Activated T-helper 1 cell treated with anti-CD3 and anti-CD28 coated beads, Interleukin-2, amount 50 U/mL, for 16 hours (primary cell): ENCODE data around the gene CCDC88B.

Experiments
- DNase-seq, 2 donors: peaks; one replicate each; pipeline ENCODE4 v3.0.0-alpha.2; 2020; ENCODE audit warnings: low read depth in 1 of 2, low spot score in 1 of 2

CCDC88B gene

DNA sequence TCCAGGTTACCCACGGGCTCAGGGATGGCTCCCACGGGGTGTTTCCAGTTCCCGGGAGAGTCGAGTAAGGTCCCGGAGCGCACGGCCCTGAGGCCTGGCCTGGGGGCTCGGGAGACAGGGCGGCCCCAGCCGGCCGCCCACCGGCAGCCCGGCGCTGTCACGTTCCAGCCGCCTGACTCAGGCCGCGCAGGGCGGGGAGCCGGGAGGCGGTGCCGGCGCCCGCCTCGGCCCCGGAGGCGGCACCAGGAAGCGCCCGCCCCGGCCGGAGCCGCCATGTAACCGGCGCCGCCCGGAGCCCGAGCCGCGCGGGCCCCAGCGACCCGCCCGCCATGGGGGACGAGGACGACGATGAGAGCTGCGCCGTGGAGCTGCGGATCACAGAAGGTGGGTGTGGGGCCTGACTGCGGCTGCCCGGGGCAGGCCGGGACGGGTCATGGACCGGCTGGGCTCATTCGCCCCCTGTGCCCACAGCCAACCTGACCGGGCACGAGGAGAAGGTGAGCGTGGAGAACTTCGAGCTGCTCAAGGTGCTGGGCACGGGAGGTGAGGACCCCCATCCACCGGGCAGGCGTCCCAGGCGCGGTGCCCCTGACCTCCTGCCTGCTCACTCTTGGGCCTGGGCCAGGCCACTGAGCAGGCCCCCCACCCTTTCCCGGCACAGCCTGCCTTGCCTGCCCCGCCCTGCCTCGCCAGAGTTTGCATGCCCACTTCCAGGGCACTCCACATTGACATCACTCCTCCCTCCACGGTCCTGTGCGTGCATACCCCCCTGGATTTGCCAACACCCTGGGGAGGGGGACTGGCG, 19.1 kb downstream of the CCDC88B start, which contains the start of gene RPS6KA4:
RPS6KA4 (plus strand) TSS at position 256 of the 805 bp plus-strand sequence; CDS start at position 330, 74 bp downstream.
- DNase-seq, result no peak

DNA sequence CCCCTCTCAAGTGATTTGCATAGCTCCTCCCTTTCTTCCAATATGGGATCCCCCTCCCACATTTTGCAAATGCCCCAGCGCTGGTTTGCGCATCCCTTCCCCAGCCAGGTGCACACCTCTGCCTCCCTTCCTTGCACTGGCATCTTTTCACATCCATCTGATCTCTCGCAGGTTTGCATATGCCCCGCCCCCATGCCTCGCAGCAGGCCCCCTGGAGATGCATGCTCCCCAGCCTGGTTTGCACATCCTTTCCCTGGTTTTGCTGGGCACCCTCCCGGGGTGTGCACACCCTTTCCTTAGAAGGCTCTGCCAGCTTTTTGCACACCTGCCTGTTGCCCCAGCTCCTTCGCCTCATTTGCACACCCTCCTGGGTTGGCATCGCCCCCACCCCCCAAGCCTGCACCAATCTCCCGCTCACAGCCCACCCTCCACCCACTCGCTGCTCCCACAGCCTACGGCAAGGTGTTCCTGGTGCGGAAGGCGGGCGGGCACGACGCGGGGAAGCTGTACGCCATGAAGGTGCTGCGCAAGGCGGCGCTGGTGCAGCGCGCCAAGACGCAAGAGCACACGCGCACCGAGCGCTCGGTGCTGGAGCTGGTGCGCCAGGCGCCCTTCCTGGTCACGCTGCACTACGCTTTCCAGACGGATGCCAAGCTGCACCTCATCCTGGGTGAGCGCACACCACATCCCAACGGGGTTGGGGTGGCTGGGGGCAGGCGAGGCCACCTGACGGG, 19.9 kb downstream of the CCDC88B start:
- no peak for DNase-seq

DNA sequence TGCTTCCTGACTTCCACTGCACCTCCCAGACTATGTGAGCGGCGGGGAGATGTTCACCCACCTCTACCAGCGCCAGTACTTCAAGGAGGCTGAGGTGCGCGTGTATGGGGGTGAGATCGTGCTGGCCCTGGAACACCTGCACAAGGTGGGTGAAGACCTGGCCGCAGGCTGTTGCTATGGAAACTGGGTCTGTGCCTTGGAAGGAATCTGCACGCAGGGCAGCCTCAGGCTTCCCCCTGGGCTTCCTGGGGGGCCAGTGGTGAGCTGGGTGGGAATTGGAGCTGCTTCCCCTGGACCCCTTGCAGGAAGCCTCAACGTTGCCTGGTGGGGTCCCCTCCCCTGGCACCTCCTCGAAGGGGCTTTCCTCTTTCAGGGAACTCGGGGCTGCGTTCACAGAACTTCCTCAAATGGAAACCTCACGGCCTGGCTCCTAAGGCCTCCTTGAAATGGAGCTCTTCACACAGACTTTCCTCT, 20.5 kb downstream of the CCDC88B start:
- DNase-seq, result no peak

DNA sequence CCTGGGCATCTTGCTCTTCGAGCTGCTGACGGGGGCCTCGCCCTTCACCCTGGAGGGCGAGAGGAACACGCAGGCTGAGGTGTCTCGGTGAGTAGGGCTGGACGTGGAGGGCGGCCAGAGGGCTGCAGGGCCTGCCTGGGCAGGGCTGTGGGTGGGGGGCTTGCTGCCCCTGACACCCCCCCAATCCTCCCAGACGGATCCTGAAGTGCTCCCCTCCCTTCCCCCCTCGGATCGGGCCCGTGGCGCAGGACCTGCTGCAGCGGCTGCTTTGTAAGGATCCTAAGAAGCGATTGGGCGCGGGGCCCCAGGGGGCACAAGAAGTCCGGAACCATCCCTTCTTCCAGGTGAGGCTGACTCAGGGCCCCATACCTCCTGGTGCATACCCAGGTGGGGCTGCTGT, 21.7 kb downstream of the CCDC88B start:
- DNase-seq, result no peak

DNA sequence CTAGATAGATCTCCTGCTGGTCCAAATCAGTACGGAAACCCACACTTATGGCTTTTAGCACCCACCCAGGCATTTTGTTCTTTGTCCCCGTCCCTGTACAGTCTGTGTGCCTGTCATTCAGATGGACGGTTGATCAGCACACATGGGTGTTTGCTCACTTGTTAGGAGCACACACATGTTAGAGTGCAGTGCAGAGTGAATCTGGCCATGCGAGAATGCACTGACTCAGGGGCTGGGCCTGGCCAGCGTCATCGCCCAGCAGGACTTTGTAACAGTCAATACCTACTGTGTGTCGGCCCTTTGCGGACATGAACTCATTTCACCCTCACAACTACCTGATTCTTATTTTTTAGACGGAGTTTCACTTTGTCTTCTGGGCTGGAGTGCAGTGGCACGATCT, 22.3 kb downstream of the CCDC88B start:
- no peak for DNase-seq

DNA sequence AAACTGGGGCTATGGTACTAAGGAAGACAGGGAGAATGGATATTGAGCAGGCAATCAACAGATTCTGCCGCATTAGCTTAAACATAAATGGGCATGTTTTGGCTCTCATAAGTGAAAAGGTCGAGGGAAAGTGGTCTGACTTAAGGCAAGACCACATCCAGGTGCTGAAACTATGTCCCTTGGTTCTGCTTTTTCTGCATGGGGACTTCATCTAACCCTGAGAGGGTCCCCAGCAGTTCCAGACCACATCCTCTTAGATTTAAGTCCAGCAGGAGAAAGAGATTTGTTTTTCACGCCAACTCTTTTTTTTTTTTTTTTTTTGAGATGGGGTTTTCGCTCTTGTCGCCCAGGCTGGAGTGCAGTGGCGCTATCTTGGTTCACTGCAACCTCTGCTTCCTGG, 24.4 kb downstream of the CCDC88B start:
- DNase-seq, result no peak

DNA sequence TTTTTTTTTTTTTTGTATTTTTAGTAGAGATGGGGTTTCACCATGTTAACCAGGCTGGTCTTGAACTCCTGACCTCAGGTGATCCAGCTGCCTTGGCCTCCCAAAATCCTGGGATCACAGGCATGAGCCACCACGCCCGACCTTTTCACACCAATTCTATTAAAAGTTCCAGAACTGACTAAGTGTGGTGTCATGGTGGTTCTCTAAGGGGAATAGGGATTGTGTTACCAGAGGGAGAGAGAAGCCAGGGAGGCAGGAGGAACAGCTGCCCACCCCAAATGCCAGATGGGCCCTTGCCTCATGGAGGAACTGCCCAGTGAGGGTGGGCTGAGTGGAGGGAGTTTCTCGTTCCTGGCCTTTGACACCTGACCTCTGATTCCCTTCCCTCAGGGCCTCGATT, 24.9 kb downstream of the CCDC88B start:
- DNase-seq, result no peak

DNA sequence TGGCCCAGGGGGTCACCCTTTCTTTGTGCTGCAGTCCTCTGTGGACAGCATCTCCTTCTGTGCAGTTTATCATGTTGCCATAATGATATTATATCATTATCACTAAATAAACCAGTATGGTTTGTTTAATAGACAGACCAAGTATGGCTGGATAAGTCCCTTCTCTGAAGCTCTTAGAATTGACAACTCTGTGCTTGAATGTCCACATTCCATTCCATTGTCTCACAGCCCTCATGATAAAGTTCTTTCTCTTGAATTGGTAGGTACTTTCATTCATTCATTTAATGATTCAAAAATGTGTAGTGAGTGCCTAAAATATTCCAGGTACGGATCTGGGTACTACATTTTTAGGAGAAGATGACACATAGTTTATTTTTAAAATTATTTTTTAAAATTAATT, 26.7 kb downstream of the CCDC88B start:
- DNase-seq, result no peak

DNA sequence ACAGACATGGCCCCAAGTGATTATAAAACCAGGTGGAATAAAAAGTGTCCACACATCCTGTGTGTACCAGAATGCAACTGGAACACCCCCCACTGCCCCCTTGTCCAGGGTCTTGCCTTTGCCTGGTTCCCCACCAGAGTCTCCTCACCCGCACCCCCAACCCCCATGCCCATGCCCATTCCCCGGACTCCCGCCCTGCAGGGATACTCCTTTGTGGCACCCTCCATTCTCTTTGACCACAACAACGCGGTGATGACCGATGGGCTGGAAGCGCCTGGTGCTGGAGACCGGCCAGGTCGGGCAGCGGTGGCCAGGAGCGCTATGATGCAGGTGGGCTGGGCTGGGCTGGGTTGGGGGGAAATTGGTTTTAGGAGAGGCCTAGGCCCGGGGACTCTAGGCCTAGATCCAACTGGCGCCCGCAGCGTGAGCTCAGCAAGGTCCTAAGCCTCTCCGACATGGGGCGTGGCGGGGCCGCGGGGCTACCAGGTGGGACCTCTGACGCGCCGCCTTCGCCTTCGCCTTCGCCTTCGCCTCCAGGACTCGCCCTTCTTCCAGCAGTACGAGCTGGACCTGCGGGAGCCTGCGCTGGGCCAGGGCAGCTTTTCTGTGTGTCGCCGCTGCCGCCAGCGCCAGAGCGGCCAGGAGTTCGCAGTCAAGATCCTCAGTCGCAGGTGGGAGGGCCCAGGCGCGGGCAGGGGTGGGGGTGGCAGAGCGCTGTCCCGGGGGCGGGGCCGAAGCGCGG, 28.1 kb downstream of the CCDC88B start:
- DNase-seq, result no peak

DNA sequence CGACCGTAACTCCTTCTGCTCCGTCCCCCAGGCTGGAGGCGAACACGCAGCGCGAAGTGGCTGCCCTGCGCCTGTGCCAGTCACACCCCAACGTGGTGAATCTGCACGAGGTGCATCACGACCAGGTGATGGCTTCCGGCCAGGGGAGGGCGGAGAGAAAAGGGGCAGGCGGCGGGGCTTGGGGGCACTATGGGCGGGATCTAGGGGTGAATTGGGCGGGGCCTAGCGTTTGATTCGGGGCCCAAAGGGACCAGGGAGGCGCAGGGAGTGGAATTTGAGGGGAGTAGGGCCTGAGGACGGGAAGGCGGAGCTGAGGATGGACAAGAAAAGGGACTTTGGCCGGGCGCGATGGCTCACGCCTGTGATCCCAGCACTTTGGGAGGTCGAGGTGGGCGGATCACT, 28.7 kb downstream of the CCDC88B start:
- DNase-seq, result no peak

DNA sequence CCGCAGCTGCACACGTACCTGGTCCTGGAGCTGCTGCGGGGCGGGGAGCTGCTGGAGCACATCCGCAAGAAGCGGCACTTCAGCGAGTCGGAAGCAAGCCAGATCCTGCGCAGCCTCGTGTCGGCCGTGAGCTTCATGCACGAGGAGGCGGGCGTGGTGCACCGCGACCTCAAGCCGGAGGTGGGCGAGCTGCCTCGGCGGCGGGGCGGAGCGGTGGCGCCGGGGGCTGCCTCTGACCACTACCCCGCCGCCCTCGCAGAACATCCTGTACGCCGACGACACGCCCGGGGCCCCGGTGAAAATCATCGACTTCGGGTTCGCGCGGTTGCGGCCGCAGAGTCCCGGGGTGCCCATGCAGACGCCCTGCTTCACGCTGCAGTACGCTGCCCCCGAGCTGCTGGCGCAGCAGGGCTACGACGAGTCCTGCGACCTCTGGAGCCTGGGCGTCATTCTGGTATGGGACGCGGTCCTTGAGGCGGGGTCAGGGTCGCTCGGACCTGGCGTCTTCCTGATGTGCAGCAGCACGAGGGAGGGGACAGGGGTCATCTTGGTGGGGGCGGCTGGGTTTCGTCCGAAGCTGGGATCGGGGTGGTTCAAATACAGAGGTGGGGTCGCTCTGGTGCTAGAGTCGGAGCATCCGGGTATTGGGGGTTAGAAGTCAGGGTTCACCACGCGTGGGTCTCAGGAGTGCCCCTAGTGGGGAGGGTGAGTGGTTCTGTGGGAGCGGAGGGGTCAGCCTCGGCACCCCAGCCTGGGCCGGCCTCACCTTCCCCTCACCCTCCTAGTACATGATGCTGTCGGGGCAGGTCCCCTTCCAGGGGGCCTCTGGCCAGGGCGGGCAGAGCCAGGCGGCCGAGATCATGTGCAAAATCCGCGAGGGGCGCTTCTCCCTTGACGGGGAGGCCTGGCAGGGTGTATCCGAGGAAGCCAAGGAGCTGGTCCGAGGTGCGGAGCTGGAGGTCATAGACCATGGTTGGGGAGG, 29.7 kb downstream of the CCDC88B start:
- DNase-seq, result no peak

DNA sequence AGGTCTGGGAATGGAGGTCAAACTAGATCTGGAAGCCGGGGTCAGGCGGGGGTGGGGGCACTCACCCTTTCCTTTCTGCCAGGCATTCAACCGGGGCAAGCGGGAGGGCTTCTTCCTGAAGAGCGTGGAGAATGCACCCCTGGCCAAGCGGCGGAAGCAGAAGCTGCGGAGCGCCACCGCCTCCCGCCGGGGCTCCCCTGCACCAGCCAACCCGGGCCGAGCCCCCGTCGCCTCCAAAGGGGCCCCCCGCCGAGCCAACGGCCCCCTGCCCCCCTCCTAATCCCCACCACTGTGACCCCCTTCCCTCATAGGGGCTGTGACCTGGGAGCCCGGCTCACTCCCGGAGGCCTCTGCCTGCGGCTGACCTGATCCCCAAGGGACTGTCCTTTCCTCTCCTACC, 31.2 kb downstream of the CCDC88B start:
- DNase-seq, result no peak

DNA sequence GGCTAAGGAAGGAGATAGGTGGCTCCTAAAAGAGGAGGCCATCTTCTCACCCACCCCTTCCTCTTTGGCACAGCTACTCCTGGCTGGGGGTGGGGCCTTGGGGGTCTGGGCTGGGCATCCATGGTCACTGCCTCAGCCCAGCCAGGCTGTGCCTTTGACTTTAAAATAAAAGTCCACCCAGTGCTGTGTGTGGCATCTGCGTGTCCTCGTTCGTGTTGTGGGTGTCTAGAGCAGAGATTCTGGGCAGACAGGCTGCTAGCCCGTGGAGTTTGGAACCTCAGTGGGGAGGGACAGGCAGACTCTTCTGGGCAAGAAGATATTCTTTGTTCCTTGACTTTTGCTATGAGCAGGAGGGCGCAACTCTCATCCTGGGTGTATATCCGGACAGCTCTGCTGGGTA, 32.0 kb downstream of the CCDC88B start:
- DNase-seq, result no peak

DNA sequence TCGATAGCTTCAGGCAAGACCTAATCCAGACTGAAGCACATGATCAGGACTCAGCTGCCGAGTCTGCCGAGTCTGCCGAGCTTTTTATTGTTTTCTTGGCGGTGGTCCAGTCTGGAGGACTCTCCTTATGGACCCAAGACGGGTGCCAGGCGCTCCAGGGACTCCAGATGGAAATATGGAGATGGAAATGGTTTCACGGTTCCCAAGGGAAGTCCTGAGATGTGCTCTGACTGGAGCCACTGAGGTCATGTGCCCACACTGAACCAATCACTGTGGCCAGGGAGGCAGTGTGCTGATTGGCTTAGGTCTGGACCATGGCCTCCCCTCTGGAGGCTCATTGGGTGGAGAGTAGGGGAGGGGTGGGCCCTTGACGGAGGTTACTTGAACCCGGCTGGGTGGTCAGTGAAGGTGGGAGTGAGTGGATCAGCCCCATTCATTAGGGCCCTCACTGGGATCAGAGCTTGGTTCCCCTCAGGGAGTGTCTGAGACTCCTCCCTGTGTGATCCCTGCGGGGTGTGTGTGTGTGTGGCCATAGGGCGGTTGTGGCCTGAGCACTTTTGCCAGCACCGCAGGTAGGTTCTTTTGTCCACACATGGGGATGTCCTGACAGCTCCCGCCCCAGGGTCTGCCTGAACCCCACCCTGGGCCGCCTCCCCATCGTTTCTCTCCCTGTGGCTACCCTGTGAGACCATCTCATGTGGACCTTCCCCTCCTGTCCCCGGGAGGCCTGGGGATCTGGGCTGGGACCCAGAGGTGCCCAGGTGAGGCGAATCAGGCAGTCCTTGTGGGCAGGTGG, 33.0 kb downstream of the CCDC88B start:
- DNase-seq, result no peak

DNA sequence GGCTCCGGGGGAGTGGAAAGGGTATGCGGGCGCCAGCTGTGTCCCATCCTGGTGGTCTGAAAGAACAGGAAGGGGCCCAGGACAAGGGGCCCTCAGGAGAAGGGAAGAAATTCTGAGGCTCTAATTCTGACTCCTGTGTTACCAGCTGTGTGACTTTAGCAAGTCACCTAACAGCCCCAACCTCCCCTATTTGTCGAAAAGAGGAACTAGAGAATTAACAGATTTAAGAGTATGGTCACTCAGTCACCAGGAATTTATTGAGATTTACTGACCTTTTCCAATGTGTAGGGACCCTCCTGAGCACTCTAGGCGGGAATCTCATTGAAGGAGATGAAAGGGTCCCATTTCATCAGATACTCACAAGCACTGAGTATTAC, 33.6 kb downstream of the CCDC88B start:
- DNase-seq, result no peak

DNA sequence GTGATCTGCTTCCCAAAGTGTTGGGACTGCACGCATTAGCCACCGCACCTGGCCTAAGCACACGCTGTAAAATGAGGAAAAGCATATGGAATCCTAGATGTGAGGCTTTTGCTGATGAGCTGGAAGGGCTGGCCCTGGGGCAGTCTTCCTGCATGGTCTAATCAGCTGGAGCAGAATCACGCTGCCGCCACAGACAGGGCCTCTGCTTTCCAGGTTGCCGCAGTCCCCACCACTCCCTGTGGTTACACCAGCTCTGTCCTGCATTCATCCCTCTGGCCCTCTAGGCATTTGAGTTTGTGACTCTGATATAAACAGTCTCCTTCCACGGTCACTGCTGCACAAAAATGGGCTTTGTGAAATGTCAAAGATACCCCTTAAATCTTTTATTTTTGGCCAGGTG, 36.1 kb downstream of the CCDC88B start:
- no peak for DNase-seq

DNA sequence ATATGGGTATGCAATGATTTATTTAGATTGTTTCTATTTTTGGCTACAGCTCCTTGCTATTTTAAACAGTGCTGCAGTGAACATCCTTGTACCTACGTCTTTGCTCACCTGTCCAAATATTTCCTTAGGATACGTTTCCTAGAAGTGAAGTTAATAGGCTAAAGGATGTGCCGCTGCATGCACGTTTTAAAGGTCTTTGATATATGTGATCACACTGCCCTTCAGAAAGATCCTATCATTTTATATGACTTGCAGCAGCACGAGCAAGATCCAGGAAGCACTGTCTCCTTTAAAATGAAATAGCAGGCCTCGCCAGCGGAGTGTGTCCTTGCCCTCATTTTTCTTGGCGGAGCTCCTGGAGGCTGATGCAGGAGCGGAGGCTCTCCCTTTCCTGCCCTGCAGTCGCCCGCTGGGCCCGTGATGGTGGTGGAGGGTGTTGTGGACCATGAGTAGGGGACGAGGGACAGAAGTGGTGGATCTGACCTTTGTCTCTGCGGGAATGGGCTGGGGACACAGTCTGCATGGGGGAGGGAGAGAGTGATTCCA, 38.4 kb downstream of the CCDC88B start:
- DNase-seq, result no peak

DNA sequence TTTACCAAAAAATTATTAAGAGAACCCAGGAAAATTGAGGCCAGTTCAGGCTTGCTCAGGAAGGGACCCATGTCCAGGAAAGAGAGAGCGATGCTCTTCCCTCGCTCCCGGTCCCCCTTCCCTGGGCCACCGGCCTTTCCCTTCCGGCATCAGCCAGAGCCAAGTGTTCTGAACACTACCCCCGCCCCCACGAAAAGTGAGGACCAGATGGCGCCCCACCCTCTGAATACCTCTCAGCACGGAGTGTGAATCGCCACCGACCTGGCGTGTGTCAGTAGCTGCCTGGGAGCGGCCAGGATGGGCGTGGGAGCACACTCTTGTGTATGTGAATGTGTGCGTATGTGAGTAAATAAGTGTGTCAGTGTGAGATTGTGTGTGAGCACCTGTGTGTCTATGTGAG, 39.2 kb downstream of the CCDC88B start:
- no peak for DNase-seq
